ENCODE measurements around the gene SSB. TPM values are rescaled to one million over a fixed set of nuclear protein-coding genes. Genes with fewer than 3 reads are reported as not detected.
"Not testable (repeated sequence)": the region's sequence is repeated elsewhere in the genome, so short reads cannot be mapped to it uniquely, and the experiment has no call there.

SSB gene
- total RNA-seq, 2 experiments from 2014 or later, result 109 to 114 TPM

DNA sequence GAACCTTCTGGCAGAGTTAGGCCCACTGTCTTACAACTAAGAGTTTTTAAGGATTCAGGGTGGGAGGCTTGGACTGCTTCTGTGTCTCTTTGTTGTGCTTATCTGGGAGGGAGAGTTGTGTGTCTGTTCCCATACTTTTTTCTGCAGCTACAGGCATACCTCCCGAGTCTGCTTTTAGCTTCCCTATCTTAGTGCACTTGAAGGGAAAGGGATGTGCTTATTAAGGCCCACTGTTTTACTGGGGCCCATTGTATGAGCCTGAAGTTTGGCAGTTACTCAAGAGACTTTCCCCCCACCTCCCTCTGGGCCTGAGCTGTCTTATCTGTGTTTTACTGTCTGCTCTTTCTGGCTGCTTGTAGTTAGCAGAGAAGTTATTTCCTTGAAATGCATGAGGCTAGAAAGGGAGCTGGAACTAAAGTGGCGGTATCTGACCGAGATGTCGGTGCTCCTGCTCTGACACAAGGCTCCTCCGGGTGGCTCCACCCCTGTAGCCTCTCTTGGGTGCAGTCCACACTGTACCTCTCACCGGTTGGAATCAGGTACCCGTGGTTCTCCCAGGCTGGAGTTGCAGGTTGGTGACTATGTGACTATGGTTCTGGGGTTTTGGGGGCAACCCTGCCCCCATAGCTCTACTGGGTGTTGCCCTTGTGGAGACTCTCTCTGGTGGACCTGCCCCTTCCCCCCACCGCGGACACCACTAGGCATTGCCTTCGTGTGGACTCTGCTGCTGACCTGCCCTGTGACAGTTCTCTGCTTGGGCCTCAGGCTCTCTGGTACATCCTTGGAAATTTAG, 41.5 kb downstream of the SSB start:
- Mint-ChIP-seq H3K4me1 (ENCODE audit: low read depth) (peaks cover 35% of the 10 kb centered on the region), H3K4me3 (no peak overlapping the region), H3K27me3 (no peaks in the 10 kb centered on the region), H3K9me3 (no peaks in the 10 kb centered on the region), H3K27ac (no peak overlapping the region), H3K36me3 (ENCODE audit: low read depth) (peaks cover 15% of the 10 kb centered on the region)
- intact Hi-C loops (cut with micrococcal nuclease), result no loop called here
- ChIA-PET CTCF (interaction anchor here (1.3 to 1.9 kb wide), 2 partner anchors 12 to 14 kb away, joined by 4 read pairs; no protein-coding TSS in a partner anchor), POLR2A (interaction anchor here (0.5 kb wide), 1 partner anchor 191 kb away, joined by 3 read pairs; no protein-coding TSS in a partner anchor)
- no peak for TF ChIP-seq CTCF (IDR thresholded peaks at IDR 0.05)
- ATAC-seq (no peak), DNase-seq (no peak)

GRCh38 chr2:169840747-169841142, 42.1 kb downstream of the SSB start:
- Mint-ChIP-seq H3K4me3 (no peak overlapping the region), H3K27ac (no peak overlapping the region), H3K4me1 (ENCODE audit: low read depth) (peaks cover 35% of the 10 kb centered on the region), H3K36me3 (ENCODE audit: low read depth) (peaks cover 15% of the 10 kb centered on the region), H3K9me3 (no peaks in the 10 kb centered on the region), H3K27me3 (no peaks in the 10 kb centered on the region)
- intact Hi-C loops (cut with micrococcal nuclease), result no loop called here
- POLR2A ChIA-PET, result interaction anchor here (0.5 kb wide), 1 partner anchor 190 kb away, joined by 3 read pairs; no protein-coding TSS in a partner anchor
- DNase-seq (no peak), ATAC-seq (no peak)
- CTCF ChIA-PET, result interaction anchor here (1.9 kb wide), 1 partner anchor 13 kb away, joined by 4 read pairs; no protein-coding TSS in a partner anchor
- no peak for TF ChIP-seq CTCF (IDR thresholded peaks at IDR 0.05)

- H3K9me3 Mint-ChIP-seq; POLR2A ChIA-PET; intact Hi-C loops (cut with micrococcal nuclease); H3K27ac Mint-ChIP-seq; H3K27me3 Mint-ChIP-seq; H3K4me3 Mint-ChIP-seq; ATAC-seq; DNase-seq: not testable (repeated sequence)
- Mint-ChIP-seq H3K4me1 (ENCODE audit: low read depth) (peaks cover 38% of the 10 kb centered on the region), H3K36me3 (ENCODE audit: low read depth) (peaks cover 15% of the 10 kb centered on the region)
- CTCF ChIA-PET, result interaction anchor here (1.9 kb wide), 1 partner anchor 13 kb away, joined by 4 read pairs; no protein-coding TSS in a partner anchor
Measured at GRCh38 chr2:169841625-169842024, 43.0 kb downstream of the SSB start.

- DNase-seq, result no peak
- no peak for ATAC-seq
- H3K27ac Mint-ChIP-seq, result no peak overlapping the region
- H3K27me3 Mint-ChIP-seq, result no peaks in the 10 kb centered on the region
- intact Hi-C loops (cut with micrococcal nuclease), result no loop called here
- H3K36me3 Mint-ChIP-seq (ENCODE audit: low read depth), result peaks cover 24% of the 10 kb centered on the region
- H3K4me1 Mint-ChIP-seq (ENCODE audit: low read depth), result peaks cover 46% of the 10 kb centered on the region
- H3K9me3 Mint-ChIP-seq, result peaks cover 4% of the 10 kb centered on the region
- no peak for TF ChIP-seq CTCF (IDR thresholded peaks at IDR 0.05)
- no peak overlapping the region for H3K4me3 Mint-ChIP-seq
- CTCF ChIA-PET, result interaction anchor here (1.0 to 1.3 kb wide), 2 partner anchors 11 to 21 kb away, joined by 3 to 4 read pairs; partner anchors contain the start of gene METTL5
- POLR2A ChIA-PET, result no interaction called here
Measured at GRCh38 chr2:169845016-169845415, 46.3 kb downstream of the SSB start.

DNA sequence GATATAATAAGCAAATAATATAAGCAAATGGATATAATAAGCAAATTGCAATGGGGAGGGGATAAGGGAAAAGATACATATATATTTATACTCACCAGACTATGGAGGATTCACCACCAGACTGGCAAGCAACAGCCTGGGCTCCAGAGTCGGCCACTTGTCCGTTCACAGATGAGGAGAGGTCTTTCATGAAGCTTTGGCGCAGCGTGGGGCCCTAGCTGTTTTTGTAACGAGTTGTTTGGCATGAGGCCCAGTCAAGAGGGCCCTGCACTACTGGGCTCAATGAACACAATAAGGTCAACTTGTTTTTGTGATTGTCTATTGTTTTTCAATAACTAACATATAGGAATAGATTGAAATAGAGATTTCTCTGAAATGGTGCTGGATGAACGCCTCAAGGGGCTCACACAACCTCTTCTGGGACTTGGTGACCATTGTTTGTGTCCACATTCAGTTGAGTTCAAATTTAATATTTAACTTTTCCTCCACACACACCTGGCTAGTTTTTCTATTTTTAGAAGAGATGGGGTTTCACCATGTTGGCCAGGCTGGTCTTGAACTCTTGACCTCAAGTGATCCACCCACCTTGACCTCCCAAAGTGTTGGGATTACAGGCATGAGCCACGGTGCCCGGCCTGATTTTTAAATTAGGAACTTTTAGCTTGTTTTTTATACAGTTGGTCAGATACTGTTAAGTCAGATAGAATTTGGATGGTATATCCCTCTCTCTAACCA, 50.5 kb downstream of the SSB start:
- H3K27me3 Mint-ChIP-seq; ATAC-seq; DNase-seq; intact Hi-C loops (cut with micrococcal nuclease); H3K4me3 Mint-ChIP-seq; H3K9me3 Mint-ChIP-seq; POLR2A ChIA-PET; H3K27ac Mint-ChIP-seq: not testable (repeated sequence)
- peaks cover 43% of the 10 kb centered on the region for H3K4me1 Mint-ChIP-seq (ENCODE audit: low read depth)
- peaks cover 25% of the 10 kb centered on the region for H3K36me3 Mint-ChIP-seq (ENCODE audit: low read depth)
- CTCF ChIA-PET, result interaction anchor here (0.6 to 1.0 kb wide), 2 partner anchors 10 to 58 kb away, joined by 3 read pairs; no protein-coding TSS in a partner anchor

Data from activated CD8-positive, alpha-beta T cell treated with anti-CD3 and anti-CD28 coated beads for 36 hours (primary cell).